HG02840 (cell line): ENCODE results near the gene MT1X.
"Not testable (repeated sequence)": the region's sequence is repeated elsewhere in the genome, so short reads cannot be mapped to it uniquely, and the experiment has no call there.

Experiments used
- ATAC-seq: cut with Tn5 transposase; IDR thresholded peaks from one replicate; pipeline ENCODE4 v1.9.1; 2021; ENCODE audit warnings: mild to moderate bottlenecking, moderate library complexity, moderate number of reproducible peaks; ENCODE audit not compliant: unreplicated experiment, low FRiP score

MT1X gene

DNA sequence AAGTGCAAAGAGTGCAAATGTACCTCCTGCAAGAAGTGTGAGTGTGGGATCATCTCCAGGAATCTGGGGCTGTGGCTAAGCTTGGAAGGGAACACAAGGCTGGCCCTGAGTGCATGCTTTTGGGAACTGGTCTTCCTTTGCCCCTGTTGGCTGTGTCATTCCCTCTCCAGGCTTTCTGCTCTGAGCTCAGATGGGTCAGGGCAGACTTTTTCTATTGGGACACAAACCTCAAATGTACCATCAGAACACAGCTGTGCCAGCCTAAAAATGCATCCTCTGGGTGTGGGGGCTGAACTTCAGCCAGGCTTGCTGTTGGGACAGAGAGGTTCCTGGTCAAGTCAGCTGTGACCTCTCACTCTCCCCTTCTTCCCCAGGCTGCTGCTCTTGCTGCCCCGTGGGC lies 29.7 kb upstream of the MT1X start:
- no peak for ATAC-seq

GRCh38 chr16:56653218-56653617 lies 29.1 kb upstream of the MT1X start:
- ATAC-seq = no peak

DNA sequence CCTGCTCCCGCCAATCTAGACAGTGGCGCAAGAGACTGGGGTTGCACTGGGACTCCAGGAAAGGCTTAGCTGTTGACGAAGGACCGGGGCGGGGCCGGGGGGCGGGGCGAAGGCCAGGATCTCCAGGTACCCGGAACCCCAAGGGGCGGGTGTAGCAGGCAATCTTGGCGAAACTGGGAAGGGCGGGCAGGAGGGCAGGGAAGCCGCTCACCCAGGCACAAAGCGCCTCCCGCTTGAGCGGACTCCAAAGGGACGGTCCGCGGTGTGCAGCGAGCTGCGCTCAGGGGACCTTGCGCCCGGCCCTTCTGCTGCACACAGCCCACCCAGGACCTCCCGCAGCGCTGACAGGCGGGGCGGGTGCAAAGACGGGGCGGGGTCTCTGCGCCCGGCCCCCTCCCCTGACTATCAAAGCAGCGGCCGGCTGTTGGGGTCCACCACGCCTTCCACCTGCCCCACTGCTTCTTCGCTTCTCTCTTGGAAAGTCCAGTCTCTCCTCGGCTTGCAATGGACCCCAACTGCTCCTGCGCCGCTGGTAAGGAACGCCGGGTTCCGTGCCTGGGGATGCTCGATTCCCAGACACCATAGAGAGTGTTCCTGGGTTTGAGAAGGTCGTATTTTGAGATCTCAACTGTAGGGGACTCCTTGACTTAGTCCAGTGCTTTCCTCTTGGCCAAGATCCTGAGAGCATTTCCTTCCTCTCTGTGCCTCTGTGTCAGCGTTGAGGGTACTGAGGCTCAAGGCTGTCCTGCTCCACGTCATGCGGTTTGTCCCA lies 24.5 kb upstream of the MT1X start, which contains the start of gene MT1F:
Gene MT1F, plus strand, starts transcription at position 405 of the 772 bp plus-strand sequence. Its CDS starts 100 bp downstream, at position 505.
- ATAC-seq = no peak

- no peak for ATAC-seq
These were observed 23.9 kb upstream of the MT1X start for GRCh38 chr16:56658327-56658875.

GRCh38 chr16:56662357-56663354 lies 19.6 kb upstream of the MT1X start:
- no peak for ATAC-seq

- ATAC-seq = no peak
These were observed 17.8 kb upstream of the MT1X start for GRCh38 chr16:56664506-56664905.

GRCh38 chr16:56665286-56666261 lies 16.7 kb upstream of the MT1X start:
- not testable (repeated sequence) for ATAC-seq

- no peak for ATAC-seq
These were observed 14.4 kb upstream of the MT1X start, which contains the start of gene MT1G for GRCh38 chr16:56667581-56668571. MT1G (minus strand) TSS chr16:56668065; CDS start chr16:56667993, 72 bp downstream.

DNA sequence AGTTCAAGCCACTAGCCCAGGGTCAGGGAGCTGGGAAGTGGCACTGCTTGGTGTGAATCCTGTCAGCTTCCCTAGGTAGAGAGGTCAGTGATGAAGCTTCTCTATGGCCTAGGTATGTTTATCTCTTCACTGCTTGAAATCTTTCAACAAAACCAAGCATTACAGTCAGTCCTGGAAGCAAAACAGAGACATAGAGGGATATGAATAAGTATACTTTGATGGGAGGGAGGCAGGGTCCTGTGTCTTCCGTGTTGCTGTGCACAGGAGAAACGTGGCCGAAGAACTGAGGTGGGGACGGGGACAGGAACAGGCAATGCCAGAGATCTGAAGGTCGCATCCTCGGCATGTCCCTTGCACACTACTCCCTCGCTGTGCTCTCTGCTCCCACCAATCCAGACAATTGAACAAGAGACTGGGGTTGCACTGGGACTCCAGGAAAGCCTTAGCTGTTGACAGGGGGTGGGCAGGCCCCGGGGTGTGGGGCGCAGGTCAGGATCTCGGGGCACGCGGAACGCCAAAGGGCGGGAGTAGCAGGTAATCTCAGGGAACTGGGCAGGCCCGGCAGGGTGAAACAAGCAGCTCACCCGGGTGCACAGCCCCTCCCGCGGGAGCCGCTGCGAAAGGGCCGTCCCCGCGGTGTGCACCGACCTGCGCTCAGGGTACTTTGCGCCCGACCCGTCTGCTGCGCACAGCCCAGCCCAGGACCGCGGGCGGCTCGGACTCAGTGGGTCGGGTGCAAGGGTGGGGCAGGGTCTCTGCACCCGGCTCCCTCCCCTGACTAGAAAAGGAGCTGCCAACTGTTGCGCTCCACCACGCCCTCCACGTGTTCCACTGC lies 13.0 kb upstream of the MT1X start, which contains the start of gene MT1H:
Gene MT1H, plus strand, starts transcription at position 810 of the 835 bp plus-strand sequence. CDS start 71 bp downstream, outside the sequence.
- ATAC-seq = no peak

GRCh38 chr16:56669840-56670619 lies 12.2 kb upstream of the MT1X start:
- no peak for ATAC-seq

- ATAC-seq = no peak
These were observed 11.7 kb upstream of the MT1X start for GRCh38 chr16:56670620-56670934.

- ATAC-seq = not testable (repeated sequence)
These were observed 10.6 kb upstream of the MT1X start for GRCh38 chr16:56671691-56672090.

DNA sequence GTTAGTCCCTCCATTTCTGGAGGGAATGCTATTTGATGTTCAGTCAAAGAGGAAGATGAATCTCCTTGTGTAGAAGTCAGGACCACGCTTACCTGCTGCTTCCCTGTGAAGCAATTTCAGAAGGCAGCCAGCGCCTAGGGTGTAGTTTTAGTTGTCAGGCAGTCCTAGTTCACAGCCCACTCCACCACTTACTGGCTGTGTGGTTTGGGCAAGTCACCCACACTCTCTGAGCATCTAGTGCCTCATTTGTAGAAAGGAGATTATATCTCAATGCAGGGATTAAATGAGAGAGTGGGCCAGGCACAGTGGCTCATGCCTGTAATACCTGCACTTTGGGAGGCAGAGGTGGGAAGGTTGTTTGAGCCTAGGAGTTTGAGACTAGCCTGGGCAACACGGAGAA lies 10.1 kb upstream of the MT1X start:
- ATAC-seq = not testable (repeated sequence)

DNA sequence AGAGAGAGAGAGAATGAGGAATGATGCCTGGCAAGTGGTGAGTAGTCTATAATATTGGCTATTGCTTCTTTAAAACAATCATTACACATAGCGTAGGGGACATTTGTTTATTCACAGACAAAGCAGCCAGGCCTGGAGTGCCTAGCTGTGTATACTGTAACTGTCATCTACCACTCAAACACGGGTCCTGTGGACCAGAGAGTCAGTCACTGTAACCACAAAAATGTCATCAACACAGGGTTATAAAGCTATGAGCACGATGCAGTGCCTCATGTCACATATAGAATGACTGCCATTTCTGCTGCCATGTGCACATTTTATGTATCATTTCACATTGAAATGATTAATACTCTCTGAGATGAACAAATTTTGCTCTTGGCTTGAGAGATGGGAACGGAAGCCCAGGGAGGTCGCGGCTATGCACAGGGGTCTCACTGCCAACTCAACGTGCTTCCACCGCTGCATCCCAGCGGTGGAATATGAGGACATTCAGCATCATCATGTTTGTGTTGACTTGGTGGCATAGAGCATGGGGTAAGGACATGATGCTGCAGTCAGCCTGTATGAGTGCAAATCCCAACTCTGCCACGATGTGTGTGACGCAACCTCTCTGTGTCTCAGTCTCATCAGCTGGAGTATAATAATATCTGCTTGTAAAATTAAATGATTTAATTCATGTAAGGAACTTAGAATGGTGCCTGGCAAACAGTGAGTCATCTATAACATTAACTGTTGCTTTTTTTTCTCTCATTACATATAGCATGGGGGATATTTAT lies 9.3 kb upstream of the MT1X start:
- no peak for ATAC-seq

- no peak for ATAC-seq
These were observed 8.3 kb upstream of the MT1X start for GRCh38 chr16:56673921-56674320.

DNA sequence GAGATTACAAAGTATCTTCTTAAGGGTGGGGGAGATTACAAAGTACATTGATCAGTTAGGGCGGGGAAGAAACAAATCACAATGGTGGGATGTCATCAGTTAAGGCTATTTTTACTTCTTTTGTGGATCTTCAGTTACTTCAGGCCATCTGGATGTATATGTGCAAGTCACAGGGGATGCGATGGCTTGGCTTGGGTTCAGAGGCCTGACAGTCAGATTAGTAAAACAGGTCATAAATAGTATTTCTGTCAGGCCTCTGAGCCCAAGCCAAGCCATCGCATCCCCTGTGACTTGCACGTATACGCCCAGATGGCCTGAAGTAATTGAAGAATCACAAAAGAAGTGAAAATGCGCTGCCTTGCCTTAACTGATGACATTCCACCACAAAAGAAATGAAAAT lies 7.7 kb upstream of the MT1X start:
- ATAC-seq = not testable (repeated sequence)
